K562 (cell line): ENCODE results near the gene PRPF6. TPM values are rescaled to one million over a fixed set of nuclear protein-coding genes. Genes with fewer than 3 reads are reported as not detected.

Source experiments
- CUX1 ChIP-seq: fragments of 200-800 bp; sonication (Bioruptor generic); IDR thresholded peaks from 2 replicates; pipeline ENCODE4 v1.6.1; 2016; ENCODE audit warnings: missing genetic modification characterization, missing compliant biosample characterization
- E2F1 ChIP-seq: sonication (generic); formaldehyde crosslinking; IDR thresholded peaks from 2 replicates; pipeline ENCODE4 v1.8.1; 2023; ENCODE audit warnings: mild to moderate bottlenecking, missing genetic modification reagents, moderate library complexity
- FOXK1 ChIP-seq: sonication (generic); formaldehyde crosslinking; IDR thresholded peaks from 2 replicates; pipeline ENCODE4 v1.8.0; 2022; ENCODE audit warnings: missing genetic modification reagents, mild to moderate bottlenecking, borderline replicate concordance
- FOXP1 ChIP-seq: sonication (generic); formaldehyde crosslinking; IDR thresholded peaks from 2 replicates; pipeline ENCODE4 v1.8.0; 2022; ENCODE audit warnings: mild to moderate bottlenecking, missing genetic modification reagents
- HCFC1 ChIP-seq: IDR thresholded peaks from 2 replicates; pipeline ENCODE4 v1.6.1; 2012; ENCODE audit warnings: low read depth, low read length, improper control_type of control experiment
- HNRNPL ChIP-seq: fragments of 200-400 bp; formaldehyde crosslinking; IDR thresholded peaks from 2 replicates; pipeline ENCODE4 v1.6.1; 2017; ENCODE audit warnings: low read depth, mild to moderate bottlenecking, low read length
- KDM2B ChIP-seq: fragments of 250-450 bp; sonication (Bioruptor Pico); IDR thresholded peaks from 2 replicates; pipeline ENCODE4 v1.8.0; 2021; ENCODE audit warnings: mild to moderate bottlenecking, moderate library complexity
- XRCC4 ChIP-seq: IDR thresholded peaks from one replicate; pipeline ENCODE4 v1.6.1; 2011; ENCODE audit not compliant: insufficient read depth, insufficient read length; ENCODE audit errors: extremely low read depth
- ZNF175 ChIP-seq: fragments of 200-800 bp; sonication (Bioruptor generic); IDR thresholded peaks from 2 replicates; pipeline ENCODE4 v1.6.1; 2016; ENCODE audit warnings: low read depth, mild to moderate bottlenecking, missing genetic modification characterization, missing compliant biosample characterization
- polyA plus RNA-seq, 8 experiments: library from polyadenylated mRNA; depleted of rRNA in 4 of 8; stranded (reverse) in 5 of 8; unstranded in 3 of 8; fragments of >200 nt; fragmentation: Nextera tagmentation in 2 of 8; fragmentation: Illumina TruSeq in 1 of 8; extraction: Ambion mirVana in 2 of 8; extraction: Trizol in 1 of 8; gene quantifications; 2 replicates each; pipeline versions ENCODE4 v1.2.1 to v1.2.3, GENCODE V29; 2011 to 2014; ENCODE audit warnings: inconsistent platforms in 1 of 8, missing spikeins in 1 of 8
- total RNA-seq, 7 experiments: library from RNA; depleted of rRNA in 6 of 7; stranded (reverse); fragments of >200 nt in 6 of 7; fragmentation: Illumina TruSeq in 2 of 7; extraction: Trizol in 2 of 7; gene quantifications; 2 replicates each; pipeline versions ENCODE4 v1.2.1 to v1.2.3, GENCODE V29; 2011 to 2021; ENCODE audit warnings: low replicate concordance in 1 of 7
- TF ChIP-seq, protein P1 (sequence below): fragments of 250-450 bp; sonication (Bioruptor Pico); IDR thresholded peaks from 2 replicates; pipeline ENCODE4 v1.9.0; 2021; ENCODE audit warnings: mild to moderate bottlenecking, inconsistent platforms
- TF ChIP-seq, protein P2 (sequence below): sonication (generic); formaldehyde crosslinking; IDR thresholded peaks from 2 replicates; pipeline ENCODE4 v1.8.0; 2023; ENCODE audit warnings: mild to moderate bottlenecking, missing genetic modification reagents

PRPF6 gene
- total and polyA plus RNA-seq, 9 of the 15 experiments (the other 6 are each of a cell fraction or from before 2014, with no cell fraction given) = 4.2 to 83.2 (median 59.9) TPM

GRCh38 chr20:63955827-63956663, 24.9 kb upstream of the PRPF6 start, which contains the start of gene UCKL1 (continued):
- TF ChIP-seq, protein P1, sequence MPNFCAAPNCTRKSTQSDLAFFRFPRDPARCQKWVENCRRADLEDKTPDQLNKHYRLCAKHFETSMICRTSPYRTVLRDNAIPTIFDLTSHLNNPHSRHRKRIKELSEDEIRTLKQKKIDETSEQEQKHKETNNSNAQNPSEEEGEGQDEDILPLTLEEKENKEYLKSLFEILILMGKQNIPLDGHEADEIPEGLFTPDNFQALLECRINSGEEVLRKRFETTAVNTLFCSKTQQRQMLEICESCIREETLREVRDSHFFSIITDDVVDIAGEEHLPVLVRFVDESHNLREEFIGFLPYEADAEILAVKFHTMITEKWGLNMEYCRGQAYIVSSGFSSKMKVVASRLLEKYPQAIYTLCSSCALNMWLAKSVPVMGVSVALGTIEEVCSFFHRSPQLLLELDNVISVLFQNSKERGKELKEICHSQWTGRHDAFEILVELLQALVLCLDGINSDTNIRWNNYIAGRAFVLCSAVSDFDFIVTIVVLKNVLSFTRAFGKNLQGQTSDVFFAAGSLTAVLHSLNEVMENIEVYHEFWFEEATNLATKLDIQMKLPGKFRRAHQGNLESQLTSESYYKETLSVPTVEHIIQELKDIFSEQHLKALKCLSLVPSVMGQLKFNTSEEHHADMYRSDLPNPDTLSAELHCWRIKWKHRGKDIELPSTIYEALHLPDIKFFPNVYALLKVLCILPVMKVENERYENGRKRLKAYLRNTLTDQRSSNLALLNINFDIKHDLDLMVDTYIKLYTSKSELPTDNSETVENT (CRISPR knock-in tag) = peak; percentile 13; the same call in 1 of the 2 replicates
- TF ChIP-seq FOXP1 (CRISPR knock-in tag) (peak; percentile 91), E2F1 (peak; percentile 92), CUX1 (peak; percentile 67; the same call in 1 of the 2 replicates), ZNF175 (peak; percentile 96), FOXK1 (CRISPR knock-in tag) (0 out of 2 replicates have a peak, but pooled peaks have one; percentile 69), XRCC4 (no peak), KDM2B (CRISPR knock-in tag) (0 out of 2 replicates have a peak, but pooled peaks have one; percentile 9), HNRNPL (peak; percentile 77), HCFC1 (peak; percentile 97)
- TF ChIP-seq, protein P2, sequence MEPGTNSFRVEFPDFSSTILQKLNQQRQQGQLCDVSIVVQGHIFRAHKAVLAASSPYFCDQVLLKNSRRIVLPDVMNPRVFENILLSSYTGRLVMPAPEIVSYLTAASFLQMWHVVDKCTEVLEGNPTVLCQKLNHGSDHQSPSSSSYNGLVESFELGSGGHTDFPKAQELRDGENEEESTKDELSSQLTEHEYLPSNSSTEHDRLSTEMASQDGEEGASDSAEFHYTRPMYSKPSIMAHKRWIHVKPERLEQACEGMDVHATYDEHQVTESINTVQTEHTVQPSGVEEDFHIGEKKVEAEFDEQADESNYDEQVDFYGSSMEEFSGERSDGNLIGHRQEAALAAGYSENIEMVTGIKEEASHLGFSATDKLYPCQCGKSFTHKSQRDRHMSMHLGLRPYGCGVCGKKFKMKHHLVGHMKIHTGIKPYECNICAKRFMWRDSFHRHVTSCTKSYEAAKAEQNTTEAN = peak; percentile 82; the same call in 1 of the 2 replicates
